GM19035 (cell line): Measurements from ENCODE around the gene NHSL1.

Experiments
- ATAC-seq: cut with Tn5 transposase; IDR thresholded peaks from one replicate; pipeline ENCODE4 v1.9.1; 2021; ENCODE audit not compliant: unreplicated experiment

The NHSL1 gene

DNA sequence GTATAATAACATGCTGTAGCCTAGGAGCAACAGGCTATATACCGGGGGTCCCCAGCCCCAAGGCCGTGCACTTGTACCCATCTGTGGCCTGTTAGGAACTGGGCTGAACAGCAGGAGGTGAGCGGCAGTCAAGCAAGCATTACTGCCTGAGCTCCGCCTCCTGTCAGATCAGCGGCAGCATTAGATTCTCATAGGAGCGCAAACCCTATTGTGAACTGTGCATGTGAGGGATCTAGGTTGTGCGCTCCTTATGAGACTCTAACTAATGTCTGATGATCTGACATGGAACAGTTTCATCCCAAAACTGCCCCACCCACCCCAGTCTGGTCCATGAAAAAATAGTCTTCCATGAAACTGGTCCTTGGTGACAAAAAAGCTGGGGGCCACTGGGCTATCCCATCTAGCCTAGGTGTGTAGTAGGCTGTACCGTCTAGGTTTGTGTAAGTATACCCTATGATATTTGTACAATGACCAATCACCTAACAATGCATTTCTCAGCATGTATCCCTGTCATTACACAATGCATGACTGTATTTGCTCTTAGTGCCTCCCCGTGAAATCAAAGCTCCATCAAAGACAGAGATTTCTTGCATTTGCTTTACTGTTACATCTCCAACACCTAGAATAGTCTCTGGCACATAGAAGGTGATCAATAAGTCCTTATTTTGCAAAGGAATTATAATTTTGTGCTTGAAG is 30.8 kb downstream of the NHSL1 start:
- no peak for ATAC-seq

DNA sequence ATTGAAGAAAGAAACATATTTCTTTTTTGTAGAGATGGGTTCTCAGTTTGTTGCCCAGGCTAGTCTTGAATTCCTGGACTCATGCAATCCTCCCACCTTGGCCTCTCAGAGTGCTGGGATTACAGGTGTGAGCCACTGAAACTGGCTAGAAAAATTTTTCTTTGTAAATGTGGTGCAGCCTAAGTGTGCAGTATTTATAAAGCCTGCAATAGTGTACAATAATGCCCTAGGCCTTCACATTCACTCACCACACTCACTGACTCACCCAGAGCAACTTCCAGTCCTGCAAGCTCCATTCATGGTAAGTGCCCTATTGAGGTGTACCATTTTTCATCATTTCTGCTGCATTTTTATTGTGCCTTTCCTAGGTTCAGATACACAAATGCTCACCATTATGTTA is 31.4 kb downstream of the NHSL1 start:
- no peak for ATAC-seq

DNA sequence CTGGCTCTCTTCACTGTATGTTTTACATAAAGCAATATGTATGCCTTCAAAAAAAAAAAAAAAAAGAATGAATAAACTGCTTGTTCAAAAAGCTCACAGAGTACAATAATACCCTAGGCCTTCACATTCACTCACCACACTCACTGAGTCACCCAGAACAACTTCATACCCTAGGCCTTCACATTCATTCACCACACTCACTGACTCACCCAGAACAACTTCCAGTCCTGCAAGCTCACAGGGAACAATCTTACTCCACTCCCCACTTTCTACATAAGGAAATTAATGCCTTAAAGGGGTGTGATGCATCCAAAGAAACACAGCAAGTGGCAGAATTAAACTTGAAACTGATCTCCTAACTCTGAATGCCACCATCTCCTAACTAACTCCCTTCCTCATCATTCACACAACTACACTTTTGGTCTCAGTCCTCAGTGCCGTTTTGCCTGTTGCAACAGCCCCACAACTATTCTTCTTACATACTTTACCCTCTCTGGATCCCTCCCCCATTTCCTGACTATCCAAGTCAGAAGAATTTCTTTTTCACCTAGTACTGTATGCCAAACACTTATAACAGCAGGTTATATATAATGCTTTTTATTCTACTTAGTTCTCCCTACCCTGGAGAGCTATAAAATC is 34.2 kb downstream of the NHSL1 start:
- ATAC-seq, result no peak

DNA sequence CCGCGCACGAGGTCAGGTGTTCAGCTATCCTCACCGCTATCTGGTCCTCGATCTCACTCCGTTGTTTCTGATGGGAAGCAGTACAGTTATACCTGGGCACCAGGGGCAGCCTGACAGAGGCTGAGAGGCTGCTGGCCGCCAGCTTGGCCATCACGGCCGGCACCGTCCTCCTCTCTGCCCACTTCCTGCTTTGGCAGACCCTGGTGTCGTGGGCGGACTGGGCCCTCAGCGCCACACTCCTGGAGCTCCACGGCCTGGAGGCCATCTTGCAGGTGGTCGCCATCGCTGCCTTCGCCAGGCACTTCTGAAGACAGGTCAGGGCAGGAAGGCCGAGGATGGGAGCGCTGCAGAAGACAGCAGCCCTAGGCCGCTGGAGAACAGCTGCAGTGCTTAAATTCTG is 35.2 kb downstream of the NHSL1 start:
- ATAC-seq, result no peak

DNA sequence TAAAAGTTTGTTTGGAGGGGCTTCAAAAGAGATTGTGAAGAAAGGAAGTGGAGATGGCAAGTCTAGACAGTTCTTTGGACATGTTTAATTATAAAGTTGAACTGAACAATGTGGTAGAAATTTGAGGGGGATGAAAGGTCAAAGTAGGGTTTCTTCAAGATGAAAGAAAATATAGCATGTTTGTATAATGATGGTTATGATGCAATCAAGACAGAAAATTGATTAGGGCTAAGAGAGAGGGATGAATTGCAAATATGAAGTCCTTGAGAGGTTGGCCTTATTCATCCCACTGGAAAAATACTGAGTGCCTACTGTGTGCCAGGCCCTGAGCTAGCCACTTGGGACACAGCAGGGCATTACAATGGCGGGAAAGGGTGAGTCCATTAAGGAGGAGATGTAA is 37.6 kb downstream of the NHSL1 start:
- no peak for ATAC-seq

DNA sequence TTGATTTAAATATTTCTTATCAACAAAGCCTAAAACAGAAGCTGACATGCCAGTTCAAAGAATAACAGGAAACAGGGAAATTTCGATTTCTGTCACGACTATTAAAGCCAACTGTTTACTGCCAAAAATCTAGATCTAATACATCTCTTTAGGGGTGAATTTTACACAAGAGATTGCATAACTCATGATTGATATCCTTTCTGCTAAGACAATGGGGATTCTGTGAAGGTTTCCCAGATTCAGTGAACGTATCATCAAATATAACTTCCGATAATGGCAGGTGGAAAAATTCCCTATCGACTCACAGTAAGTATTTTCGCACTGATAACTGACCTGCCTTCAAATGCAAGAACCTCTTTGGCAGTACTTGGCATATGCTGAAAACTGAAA is 42.9 kb downstream of the NHSL1 start:
- no peak for ATAC-seq

DNA sequence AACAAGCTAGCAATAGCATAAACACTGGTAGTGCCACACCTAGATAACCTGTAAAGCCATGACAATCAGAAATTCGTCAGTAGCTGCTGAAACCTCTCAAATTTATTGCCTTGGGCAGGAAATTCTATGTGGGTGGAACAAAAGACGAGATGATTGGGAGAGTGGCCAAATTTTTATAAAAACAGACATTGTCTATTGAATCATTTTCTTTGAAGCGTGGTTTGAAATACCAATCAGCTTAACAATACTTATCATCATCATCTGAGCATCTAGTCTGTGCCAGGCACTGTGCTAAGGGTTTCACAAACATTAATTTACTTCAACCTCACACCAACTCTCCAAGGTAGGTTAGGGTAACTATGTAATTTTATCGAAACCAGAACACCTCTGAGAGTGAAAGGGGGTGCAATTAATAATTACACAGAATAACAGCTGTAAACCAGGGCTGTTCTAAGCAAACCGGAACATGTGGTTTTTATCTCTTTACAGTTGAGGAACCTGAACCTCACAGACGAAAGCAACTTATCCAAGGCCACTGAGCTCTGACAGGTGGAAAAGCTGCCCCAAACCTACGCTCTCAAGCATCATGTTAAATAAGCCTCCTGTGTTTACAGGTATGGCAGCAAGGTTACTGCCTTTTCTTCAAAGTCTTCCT is 43.4 kb downstream of the NHSL1 start:
- peak; percentile 87 for ATAC-seq

DNA sequence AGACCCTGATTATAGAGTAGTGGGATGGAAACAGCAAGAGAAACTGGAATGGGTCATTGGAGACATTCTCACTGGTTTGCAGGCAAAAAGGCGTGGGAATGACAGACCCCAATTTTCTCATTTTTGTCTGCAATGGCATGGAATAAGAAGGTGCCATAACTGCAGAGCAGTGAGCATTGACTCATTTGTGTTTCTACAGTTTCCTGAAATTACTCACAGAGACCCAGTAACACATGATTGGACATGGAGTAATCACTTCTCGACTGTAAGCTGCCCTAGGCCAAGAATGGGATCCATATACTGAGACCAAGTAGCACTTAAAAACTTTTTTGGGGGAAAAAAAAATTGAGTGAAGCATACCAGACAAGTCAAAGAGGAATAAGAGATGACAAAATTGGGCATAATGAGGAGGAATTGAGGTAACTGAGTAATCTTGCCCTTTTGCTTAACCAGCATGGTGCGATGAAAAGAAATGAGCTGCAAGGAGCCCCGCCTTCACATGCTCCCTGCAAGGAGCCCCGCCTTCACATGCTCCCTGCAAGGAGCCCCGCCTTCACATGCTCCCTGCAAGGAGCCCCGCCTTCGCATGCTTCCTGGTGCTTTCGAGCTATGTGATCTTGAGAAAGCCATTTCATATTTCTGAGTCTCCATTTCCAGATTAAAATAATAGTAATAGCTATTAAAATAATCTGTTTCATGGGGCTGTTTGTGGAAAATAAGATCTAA is 44.1 kb downstream of the NHSL1 start:
- ATAC-seq, result peak; percentile 42

DNA sequence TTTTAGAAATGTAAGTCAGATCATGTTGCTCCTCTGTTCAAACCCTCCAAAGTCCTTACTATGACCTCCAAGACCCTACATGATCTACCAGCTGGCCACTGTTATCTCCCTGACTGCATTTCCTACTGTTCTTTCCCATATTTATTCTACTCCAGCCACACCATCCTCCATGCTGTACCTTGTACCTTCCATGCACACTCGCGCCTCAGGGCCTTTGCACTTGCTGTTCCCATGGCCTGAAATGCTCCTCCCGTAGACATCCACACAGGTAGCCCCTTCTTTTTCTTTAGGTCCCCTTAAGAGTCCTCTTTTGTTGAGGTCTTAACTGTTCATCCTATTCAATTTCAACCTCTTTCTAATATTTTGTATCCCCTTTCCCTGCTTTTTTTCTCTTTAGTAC is 48.3 kb downstream of the NHSL1 start:
- ATAC-seq, result no peak

DNA sequence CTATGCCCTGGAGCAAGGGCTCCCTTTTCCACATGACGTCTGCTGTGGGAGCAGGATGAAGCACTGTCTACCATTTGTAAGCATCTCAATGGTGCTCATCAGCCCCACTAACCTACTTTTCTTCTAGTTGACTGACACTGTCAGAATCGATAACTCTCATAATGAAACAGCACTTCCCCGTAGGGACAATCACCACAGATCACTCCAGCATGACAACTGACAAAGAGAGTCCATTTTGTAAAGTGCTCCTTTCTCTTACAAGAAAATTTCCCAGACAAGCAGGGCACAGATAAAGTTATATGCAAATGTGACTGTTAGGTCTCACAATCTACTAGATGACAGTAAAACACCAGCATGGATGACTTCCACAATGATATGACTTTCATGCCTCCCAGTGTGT is 48.8 kb downstream of the NHSL1 start:
- no peak for ATAC-seq

DNA sequence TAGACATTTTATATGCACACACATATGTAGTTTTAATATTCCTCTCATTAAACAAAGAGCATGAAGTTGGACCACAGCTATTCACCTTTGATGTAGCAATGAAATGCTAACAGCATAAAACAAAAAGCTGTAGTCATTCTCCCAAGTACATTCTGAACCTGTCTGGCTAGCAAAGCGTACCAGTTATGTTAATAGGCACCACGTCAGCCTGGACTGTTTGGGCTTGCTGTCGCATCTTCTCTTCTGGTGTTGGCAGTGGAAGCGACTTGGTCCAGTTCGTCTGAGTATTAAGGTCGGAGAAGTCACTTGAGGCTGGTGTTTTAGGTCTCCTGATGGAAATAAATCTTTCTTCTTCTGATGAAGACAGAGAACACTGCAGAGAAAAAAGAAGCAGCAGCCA is 52.5 kb downstream of the NHSL1 start:
- no peak for ATAC-seq

DNA sequence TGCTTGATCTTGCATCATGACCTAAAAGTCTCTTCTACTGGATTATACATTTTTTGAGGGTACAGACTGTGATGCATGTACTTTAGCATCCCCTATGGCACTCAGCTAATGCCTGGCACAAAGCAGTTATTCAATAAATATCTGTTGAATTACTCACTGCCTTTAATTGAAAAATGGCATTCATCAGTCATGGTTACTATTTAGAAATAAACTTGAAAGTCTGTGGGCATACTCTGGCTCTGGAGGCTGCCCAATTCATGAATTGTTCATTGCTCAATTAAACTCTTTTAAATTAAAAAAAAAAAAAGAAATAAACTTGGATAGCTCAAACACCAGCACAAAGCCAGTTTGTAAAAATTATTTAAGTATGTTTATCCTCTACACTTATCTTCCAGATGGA is 55.3 kb downstream of the NHSL1 start:
- ATAC-seq, result no peak

DNA sequence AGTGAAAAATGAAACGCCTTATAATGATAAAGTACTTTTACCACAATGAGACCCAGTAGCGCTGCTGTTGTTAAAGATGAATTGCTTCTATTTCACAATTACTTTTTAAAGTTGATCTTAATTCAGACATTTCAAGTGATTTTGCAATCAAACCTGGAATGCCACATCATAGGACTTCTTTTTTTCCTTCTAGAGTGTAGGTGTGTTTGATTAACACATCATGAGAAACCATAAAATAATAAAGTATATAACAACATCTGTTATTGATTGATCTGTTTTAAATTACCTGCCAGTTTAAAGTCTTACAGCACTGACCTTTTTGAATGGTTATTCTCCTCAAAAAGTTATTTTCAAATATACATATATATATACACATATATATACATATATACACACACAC is 56.6 kb downstream of the NHSL1 start:
- no peak for ATAC-seq

DNA sequence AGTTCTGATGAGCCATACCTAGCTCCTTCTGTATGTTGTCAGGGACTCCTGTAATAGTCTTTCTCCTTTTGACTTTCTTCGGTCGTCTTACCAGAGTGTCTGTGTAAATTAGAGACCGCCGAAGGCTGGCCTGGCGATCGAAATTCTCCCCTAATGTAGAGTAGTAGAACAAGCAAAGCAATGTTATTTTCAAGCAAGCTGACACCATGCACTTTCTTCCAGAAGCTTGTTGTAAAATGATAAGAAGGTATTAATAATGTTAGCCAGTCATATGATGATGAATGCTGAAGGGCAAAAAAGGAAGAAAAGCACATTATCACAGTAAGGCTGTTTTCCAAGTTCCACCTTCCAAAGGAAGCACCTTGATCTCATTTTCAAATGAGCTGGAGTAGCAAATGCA is 57.3 kb downstream of the NHSL1 start:
- ATAC-seq, result no peak

DNA sequence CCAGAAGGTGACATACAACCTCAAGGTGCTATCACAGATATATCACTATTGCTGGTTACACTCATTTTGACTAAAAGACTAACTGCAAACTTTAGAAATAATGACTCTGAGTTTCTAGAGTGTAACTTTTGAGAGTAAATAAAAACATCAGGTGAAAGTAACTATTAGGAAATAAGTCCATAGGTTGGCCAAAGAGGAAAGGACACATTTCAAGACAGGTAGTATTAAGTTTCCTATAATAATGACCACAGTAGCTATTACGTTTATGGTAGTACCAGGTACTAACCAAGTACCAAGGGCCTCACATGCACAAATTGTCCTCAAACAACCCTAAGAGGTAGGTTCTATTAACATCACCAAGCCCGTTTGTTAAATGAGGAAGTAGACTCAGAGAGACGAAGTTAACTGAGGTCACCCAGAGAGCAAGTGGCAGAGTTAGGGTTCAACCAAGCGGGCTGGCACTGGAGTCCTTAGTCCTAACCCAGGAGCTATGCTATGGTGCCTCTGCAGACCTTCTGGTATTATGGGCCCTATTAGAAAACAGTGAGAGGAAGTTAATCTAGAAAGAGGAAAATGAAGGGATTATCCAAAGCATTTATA is 58.4 kb downstream of the NHSL1 start:
- no peak for ATAC-seq

DNA sequence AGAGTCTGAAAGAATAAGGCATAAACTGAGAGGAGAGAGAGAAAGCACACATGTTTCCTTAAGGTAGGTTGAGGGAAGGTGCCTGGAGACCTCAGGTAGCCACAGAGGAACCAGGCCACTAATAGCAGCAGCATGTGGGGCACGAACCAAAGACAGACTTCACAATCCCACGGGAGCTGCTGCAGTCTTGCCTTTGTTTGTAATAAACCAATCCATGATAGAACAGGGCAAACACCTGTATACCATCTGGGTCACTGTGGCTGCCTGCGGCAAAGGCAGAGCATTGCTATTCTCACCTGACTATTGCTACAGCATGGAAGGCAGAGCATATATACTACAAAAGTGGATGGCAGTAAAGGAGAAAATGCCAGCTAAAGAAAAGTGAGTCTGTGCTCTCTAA is 59.0 kb downstream of the NHSL1 start:
- ATAC-seq, result no peak

DNA sequence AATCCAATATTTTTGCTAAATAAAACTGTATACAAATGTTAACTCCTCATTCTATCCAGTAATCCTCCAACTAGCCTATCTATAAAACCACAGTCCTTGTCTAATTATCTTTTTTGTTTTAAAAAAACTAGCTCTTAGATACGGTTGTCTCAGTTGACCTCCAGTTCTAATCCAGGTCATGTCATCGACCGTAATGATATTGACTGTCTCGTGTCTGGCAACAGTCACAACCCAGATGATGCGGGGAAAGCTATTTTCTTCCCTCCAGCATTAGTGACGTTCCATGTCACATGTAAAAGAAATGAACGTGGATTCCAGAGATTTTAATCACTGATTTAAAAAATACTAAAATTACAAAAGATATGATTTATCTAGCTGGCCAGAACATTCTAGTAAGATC is 59.7 kb downstream of the NHSL1 start:
- no peak for ATAC-seq

DNA sequence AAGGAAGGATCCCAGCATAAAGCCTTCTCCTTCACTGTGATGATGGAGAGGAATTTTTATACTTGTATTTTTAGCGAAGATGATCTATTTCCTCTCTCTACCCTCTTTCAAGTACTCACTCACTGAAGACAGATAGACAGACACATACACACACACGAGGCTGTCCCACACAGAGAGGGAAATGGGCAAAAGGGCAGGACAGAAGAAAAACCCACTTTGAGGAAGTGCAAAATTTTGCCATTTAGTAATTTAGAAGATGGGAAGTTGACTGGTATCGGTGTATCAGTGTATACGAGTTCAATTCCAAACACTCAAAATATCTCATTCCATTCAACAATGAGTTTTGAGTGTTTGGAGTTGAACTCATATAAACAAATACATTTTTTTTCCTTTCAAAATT is 64.4 kb downstream of the NHSL1 start:
- no peak for ATAC-seq

DNA sequence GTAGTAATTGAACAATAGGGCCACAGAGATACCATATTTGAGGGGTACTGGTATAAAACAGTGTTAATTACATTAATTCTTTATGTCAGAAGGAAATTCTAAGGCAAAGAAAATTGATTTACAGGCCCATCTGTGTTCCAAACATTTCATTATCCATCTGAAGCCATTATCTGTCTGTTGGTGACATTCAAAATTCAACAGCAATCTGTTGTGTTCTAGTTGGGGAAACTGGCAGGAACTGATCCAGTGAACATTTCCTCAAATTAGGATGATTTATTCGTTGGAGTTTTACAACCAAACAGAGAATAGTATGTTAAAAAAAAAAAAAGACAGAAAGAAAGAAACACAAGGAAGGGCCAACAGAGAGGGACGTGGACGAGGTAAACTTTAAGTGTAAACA is 65.2 kb downstream of the NHSL1 start:
- no peak for ATAC-seq

DNA sequence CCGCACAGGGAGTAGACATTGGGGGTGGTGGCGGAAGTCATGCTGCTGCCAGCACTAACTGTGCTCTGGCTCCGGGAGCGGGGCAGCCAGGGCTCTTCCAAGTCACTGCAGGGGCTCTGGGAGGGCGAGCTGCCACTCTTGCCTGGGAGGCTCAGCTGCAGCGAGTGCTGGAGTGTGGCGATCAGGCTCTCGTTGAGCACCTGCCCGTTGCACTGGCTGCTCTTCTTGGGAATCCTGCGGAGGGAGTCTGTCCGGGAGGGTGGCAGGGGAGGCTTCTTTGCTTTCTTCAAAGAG is 67.3 kb downstream of the NHSL1 start:
- no peak for ATAC-seq

DNA sequence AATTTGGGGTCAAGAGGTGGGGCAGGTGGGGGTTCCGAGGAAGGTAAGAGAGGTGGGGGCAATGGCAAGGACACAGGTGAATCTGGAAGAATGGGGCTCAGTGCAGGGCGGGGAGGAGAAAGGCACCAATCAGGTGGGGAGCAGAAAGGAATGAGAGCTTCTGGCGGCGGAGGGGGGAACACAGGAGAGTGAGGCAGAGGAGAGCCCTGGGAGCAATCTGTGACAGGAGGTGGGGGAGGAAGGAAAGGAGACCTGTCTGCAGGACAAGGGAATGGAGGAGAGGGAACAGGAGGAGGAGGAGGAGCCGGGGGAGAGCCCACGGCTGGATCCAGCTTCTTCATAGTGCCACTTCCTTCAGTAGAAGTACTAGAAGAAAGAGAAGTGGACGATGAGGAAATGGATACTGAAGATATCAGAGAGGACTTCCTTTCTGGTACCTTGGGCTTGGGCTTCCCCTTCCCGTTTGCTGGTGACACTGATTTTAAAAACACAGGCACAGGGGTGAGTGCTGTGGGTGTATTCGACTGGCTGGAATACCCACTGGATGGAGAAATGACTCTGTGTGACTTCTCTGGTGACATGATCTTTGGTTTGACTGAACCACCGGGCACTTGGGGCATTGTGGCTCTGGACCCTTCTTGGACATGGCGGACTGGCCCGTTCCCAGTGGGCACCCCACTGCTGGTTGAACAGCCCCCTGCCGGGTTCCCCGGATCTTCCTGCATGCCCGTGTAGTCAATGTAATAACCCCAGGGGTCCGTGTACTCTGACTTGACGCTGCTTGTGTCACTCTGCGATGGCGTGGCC is 67.8 kb downstream of the NHSL1 start:
- no peak for ATAC-seq
